Measurements from ENCODE around the gene GGA1. TPM values are rescaled to one million over a fixed set of nuclear protein-coding genes. Genes with fewer than 3 reads are reported as not detected.
A peak's percentile ranks its signal among the peaks of the same experiment; 100 is the strongest.

The GGA1 gene
- total and polyA plus RNA-seq, 9 of the 15 experiments (the other 6 are each of a cell fraction or from before 2014, with no cell fraction given) = 1.5 to 69.5 (median 31.6) TPM

DNA sequence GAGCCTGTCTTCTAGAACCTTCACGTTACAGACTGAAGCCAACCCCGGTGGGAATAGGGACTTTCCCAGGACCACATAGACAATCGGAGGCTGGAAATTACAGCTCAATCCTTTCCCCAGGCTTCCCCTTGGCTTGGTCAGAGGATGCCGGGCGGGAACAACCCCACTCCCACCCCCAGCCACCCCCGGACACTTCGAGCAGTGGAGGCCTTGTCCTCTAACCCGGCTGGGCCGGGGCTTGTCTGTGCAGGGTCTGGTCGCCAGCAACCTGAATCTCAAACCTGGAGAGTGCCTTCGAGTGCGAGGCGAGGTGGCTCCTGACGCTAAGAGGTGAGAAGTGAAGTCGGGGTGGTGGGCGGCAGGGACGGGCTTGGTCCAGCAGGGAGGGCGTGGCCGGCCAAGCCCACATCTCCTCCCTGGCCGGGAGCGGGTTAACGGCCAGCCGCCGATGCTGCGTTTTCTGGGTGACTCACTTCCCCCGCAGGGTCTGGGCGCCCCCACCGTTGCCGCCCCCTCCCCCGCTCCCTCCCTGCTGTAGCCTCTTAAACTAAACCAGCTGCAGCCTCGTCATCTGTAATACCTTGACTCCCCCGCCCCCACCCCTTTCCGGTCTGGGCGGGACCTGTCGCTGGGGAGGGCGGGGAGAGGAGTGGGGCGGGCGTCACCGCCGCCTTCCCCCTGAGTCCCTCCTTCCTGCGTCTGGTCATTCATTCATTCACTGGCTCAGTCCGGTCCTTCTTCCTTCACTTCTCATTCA is 68.3 kb downstream of the GGA1 start (continued):
- TF ChIP-seq, protein P1, sequence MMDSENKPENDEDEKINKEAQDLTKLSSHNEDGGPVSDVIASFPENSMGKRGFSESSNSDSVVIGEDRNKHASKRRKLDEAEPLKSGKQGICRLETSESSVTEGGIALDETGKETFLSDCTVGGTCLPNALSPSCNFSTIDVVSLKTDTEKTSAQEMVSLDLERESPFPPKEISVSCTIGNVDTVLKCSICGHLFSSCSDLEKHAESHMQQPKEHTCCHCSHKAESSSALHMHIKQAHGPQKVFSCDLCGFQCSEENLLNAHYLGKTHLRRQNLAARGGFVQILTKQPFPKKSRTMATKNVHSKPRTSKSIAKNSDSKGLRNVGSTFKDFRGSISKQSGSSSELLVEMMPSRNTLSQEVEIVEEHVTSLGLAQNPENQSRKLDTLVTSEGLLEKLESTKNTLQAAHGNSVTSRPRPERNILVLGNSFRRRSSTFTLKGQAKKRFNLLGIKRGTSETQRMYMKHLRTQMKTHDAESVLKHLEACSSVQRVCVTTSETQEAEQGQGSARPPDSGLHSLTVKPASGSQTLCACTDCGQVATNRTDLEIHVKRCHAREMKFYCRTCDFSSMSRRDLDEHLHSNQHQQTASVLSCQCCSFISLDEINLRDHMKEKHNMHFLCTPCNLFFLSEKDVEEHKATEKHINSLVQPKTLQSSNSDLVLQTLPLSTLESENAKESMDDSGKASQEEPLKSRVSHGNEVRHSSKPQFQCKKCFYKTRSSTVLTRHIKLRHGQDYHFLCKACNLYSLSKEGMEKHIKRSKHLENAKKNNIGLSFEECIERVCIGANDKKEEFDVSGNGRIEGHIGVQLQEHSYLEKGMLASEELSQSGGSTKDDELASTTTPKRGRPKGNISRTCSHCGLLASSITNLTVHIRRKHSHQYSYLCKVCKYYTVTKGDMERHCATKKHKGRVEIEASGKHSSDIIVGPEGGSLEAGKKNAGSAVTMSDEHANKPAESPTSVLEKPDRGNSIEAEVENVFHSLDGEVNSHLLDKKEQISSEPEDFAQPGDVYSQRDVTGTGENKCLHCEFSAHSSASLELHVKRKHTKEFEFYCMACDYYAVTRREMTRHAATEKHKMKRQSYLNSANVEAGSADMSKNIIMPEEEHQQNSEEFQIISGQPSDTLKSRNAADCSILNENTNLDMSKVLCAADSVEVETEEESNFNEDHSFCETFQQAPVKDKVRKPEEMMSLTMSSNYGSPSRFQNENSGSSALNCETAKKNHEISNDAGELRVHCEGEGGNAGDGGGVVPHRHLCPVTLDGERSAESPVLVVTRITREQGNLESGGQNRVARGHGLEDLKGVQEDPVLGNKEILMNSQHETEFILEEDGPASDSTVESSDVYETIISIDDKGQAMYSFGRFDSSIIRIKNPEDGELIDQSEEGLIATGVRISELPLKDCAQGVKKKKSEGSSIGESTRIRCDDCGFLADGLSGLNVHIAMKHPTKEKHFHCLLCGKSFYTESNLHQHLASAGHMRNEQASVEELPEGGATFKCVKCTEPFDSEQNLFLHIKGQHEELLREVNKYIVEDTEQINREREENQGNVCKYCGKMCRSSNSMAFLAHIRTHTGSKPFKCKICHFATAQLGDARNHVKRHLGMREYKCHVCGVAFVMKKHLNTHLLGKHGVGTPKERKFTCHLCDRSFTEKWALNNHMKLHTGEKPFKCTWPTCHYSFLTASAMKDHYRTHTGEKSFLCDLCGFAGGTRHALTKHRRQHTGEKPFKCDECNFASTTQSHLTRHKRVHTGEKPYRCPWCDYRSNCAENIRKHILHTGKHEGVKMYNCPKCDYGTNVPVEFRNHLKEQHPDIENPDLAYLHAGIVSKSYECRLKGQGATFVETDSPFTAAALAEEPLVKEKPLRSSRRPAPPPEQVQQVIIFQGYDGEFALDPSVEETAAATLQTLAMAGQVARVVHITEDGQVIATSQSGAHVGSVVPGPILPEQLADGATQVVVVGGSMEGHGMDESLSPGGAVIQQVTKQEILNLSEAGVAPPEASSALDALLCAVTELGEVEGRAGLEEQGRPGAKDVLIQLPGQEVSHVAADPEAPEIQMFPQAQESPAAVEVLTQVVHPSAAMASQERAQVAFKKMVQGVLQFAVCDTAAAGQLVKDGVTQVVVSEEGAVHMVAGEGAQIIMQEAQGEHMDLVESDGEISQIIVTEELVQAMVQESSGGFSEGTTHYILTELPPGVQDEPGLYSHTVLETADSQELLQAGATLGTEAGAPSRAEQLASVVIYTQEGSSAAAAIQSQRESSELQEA (IDR thresholded peaks at IDR 0.05; ENCODE audit: low read depth) = no peak
- TF ChIP-seq TBP (optimal IDR thresholded peaks at IDR 0.05; ENCODE audit: low read depth, low read length) = no peak
- no peak for TF ChIP-seq C11orf30 (IDR thresholded peaks at IDR 0.05; ENCODE audit: low read depth)
- TF ChIP-seq, protein P2, sequence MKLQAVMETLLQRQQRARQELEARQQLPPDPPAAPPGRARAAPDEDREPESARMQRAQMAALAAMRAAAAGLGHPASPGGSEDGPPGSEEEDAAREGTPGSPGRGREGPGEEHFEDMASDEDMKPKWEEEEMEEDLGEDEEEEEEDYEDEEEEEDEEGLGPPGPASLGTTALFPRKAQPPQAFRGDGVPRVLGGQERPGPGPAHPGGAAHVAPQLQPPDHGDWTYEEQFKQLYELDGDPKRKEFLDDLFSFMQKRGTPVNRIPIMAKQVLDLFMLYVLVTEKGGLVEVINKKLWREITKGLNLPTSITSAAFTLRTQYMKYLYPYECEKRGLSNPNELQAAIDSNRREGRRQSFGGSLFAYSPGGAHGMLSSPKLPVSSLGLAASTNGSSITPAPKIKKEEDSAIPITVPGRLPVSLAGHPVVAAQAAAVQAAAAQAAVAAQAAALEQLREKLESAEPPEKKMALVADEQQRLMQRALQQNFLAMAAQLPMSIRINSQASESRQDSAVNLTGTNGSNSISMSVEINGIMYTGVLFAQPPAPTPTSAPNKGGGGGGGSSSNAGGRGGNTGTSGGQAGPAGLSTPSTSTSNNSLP (IDR thresholded peaks at IDR 0.05; ENCODE audit: borderline replicate concordance, low read depth, low read length) = no peak
- no peak for TF ChIP-seq NFIX (CRISPR knock-in tag; IDR thresholded peaks at IDR 0.05; ENCODE audit: low read depth)
- TF ChIP-seq CXXC5 (CRISPR knock-in tag; IDR thresholded peaks at IDR 0.05) = peak; percentile 73
- 0 out of 2 replicates have a peak, but pooled peaks have one; percentile 13 for TF ChIP-seq CHD2 (IDR thresholded peaks at IDR 0.05; ENCODE audit: low read depth, low read length)
- TF ChIP-seq, protein P3, sequence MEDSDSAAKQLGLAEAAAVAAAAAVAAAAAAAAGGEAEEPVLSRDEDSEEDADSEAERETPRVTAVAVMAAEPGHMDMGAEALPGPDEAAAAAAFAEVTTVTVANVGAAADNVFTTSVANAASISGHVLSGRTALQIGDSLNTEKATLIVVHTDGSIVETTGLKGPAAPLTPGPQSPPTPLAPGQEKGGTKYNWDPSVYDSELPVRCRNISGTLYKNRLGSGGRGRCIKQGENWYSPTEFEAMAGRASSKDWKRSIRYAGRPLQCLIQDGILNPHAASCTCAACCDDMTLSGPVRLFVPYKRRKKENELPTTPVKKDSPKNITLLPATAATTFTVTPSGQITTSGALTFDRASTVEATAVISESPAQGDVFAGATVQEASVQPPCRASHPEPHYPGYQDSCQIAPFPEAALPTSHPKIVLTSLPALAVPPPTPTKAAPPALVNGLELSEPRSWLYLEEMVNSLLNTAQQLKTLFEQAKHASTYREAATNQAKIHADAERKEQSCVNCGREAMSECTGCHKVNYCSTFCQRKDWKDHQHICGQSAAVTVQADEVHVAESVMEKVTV (CRISPR knock-in tag; IDR thresholded peaks at IDR 0.05) = no peak
- no peak for TF ChIP-seq TSC22D4 (tag; IDR thresholded peaks at IDR 0.05)
- TF ChIP-seq EP300 (IDR thresholded peaks at IDR 0.05; ENCODE audit: low read length) = peak; percentile 62; the same call in 1 of the 2 replicates
- TF ChIP-seq, protein P4, sequence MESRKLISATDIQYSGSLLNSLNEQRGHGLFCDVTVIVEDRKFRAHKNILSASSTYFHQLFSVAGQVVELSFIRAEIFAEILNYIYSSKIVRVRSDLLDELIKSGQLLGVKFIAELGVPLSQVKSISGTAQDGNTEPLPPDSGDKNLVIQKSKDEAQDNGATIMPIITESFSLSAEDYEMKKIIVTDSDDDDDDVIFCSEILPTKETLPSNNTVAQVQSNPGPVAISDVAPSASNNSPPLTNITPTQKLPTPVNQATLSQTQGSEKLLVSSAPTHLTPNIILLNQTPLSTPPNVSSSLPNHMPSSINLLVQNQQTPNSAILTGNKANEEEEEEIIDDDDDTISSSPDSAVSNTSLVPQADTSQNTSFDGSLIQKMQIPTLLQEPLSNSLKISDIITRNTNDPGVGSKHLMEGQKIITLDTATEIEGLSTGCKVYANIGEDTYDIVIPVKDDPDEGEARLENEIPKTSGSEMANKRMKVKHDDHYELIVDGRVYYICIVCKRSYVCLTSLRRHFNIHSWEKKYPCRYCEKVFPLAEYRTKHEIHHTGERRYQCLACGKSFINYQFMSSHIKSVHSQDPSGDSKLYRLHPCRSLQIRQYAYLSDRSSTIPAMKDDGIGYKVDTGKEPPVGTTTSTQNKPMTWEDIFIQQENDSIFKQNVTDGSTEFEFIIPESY (CRISPR knock-in tag; IDR thresholded peaks at IDR 0.05) = no peak
- no peak for TF ChIP-seq MCM2 (IDR thresholded peaks at IDR 0.05; ENCODE audit: low read depth)
- no peak for TF ChIP-seq SNRNP70 (optimal IDR thresholded peaks at IDR 0.05; ENCODE audit: low read depth, low read length)
- TF ChIP-seq STAT5A (IDR thresholded peaks at IDR 0.05; ENCODE audit: borderline replicate concordance, low read length) = no peak; the same call in 1 of the 2 replicates

All from K562 (cell line).